GM12892 (cell line): ENCODE data around the gene DOCK1.

ENCODE experiments used
- DNase-seq: peaks from one replicate; pipeline ENCODE4 v3.0.0; 2011; ENCODE audit not compliant: insufficient read length
- FAIRE-seq: peaks from 2 replicates; lab custom pipeline; 2011; peaks lifted over from hg19 to GRCh38; lab: Jason Lieb, UNC
- POLR2A ChIP-seq: IDR thresholded peaks from 2 replicates; pipeline ENCODE4 v1.6.1; 2011; ENCODE audit warnings: low read depth, low read length, control low read depth
- POLR2AphosphoS5 ChIP-seq: IDR thresholded peaks from 2 replicates; pipeline ENCODE4 v1.6.1; 2011; ENCODE audit warnings: low read depth, low read length, control low read depth
- TAF1 ChIP-seq: IDR thresholded peaks from 2 replicates; pipeline ENCODE4 v1.6.1; 2011; ENCODE audit warnings: low read depth, mild to moderate bottlenecking, control low read depth, low read length, borderline replicate concordance

DOCK1 gene

GRCh38 chr10:127064474-127064873 lies 159.2 kb downstream of the DOCK1 start:
- FAIRE-seq, result no peak
- DNase-seq, result no peak
- no peak for TF ChIP-seq POLR2AphosphoS5
- TF ChIP-seq TAF1, result no peak
- no peak for TF ChIP-seq POLR2A

- TF ChIP-seq TAF1 (no peak), POLR2A (no peak), POLR2AphosphoS5 (no peak)
- no peak for DNase-seq
- no peak for FAIRE-seq
Observed at GRCh38 chr10:127067542-127068194, 162.4 kb downstream of the DOCK1 start.

GRCh38 chr10:127068485-127068884 lies 163.3 kb downstream of the DOCK1 start:
- FAIRE-seq, result no peak
- TF ChIP-seq POLR2A (no peak), POLR2AphosphoS5 (no peak), TAF1 (no peak)

GRCh38 chr10:127069436-127069835 lies 164.2 kb downstream of the DOCK1 start:
- TF ChIP-seq TAF1 (no peak), POLR2A (no peak), POLR2AphosphoS5 (no peak)
- no peak for FAIRE-seq
- DNase-seq, result no peak

More at GRCh38 chr10:127068485-127068884, 163.3 kb downstream of the DOCK1 start:
- no peak for DNase-seq

DNA sequence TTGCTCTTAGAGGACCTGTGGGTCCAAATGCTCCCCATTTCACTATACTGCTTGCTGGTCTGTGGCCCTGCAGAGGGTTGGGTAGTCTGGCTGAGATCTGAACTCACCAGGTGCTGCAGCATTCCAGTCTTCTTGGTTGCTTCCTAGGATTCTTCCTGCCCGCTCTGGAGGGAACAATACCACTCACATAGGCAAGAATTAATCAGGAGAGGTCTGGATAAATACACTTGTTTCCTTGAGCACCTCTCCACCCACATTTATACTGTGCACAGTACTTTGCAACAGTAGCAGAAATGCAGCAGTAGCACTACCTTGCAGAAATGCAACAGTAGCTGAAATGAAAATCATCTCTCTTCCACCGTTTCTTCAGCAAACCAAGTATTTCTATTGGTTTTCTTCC lies 165.9 kb downstream of the DOCK1 start:
- FAIRE-seq (no peak), DNase-seq (no peak)
- TF ChIP-seq POLR2AphosphoS5, result no peak
- TF ChIP-seq TAF1, result no peak

GRCh38 chr10:127073666-127074065 lies 168.4 kb downstream of the DOCK1 start:
- TF ChIP-seq POLR2A, result no peak
- TF ChIP-seq POLR2AphosphoS5, result no peak
- TF ChIP-seq TAF1, result no peak

GRCh38 chr10:127079392-127079791 lies 174.2 kb downstream of the DOCK1 start:
- FAIRE-seq, result no peak
- TF ChIP-seq POLR2A (no peak), TAF1 (no peak), POLR2AphosphoS5 (no peak)
- no peak for DNase-seq

More at GRCh38 chr10:127073666-127074065, 168.4 kb downstream of the DOCK1 start:
- FAIRE-seq, result no peak
- DNase-seq, result no peak

- TF ChIP-seq POLR2AphosphoS5 (no peak), TAF1 (no peak), POLR2A (no peak)
- FAIRE-seq (no peak), DNase-seq (no peak)
Observed at GRCh38 chr10:127080317-127080716, 175.1 kb downstream of the DOCK1 start.

DNA sequence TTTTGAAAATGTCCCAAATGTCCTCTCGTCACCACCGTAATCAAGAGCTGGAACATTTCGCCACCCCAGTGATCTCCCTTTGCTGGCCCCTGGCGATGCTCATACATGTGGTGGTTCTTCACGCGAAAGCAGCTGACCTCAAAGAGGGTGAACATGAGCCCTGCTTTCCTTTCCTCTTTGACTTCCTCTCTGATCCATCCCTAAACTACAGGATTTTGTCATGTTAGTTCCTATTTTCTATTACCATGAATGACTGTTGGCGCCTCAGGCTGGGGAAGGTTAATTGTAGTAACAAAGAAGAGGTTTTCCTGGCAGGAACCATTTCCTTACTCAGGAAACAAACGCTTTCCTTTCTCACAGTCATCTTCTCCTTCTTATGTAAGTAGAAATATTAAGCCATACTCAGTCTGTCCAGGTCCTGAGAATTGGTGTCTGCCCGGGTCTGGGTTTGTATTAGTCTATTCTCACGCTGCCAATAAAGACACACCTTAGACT lies 176.7 kb downstream of the DOCK1 start:
- no peak for TF ChIP-seq TAF1
- TF ChIP-seq POLR2AphosphoS5, result no peak
- TF ChIP-seq POLR2A, result no peak
- no peak for DNase-seq
- no peak for FAIRE-seq

DNA sequence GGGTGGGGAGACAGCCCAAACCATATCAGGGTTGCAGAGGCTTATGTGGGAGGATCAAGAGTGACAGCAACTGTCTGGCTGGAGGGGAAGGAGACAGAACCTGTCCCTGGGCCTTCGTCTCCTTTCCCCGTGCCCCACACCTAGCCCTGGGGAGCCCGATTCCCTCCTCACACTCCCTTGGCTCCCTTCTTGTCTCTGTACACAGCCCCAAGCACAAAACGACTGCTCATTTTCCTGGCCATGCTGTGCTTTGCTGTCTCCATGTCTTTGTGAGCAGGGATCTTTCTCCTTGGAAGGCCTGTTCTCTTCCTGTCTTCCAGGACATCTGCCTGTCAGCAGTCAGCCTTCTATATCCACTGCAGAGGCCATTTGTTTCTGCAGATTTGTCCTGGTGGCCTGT lies 177.4 kb downstream of the DOCK1 start:
- no peak for TF ChIP-seq POLR2A
- DNase-seq (no peak), FAIRE-seq (no peak)

DNA sequence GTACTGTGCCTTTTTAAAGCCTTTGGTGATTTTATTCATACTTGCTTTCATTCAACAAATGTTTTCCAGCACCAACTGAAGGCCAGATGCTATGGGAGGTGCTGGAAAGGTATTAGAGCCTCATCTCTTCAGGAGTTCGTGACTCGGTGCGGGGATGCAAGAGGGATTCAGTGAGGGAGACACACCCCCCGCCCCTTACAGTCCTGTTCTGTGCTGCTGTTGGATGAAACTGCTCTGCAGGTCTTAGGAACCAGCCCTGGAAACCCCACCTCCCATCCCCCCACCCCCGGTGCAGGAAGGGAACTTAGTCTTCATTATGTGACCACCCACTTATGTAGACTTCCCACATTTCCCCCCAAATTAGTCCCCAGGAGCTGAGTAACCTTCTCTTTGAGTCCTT lies 180.7 kb downstream of the DOCK1 start:
- FAIRE-seq, result no peak
- DNase-seq, result no peak
- TF ChIP-seq POLR2AphosphoS5, result no peak
- TF ChIP-seq TAF1, result no peak
- no peak for TF ChIP-seq POLR2A

- TF ChIP-seq POLR2AphosphoS5, result no peak
- no peak for TF ChIP-seq TAF1
- no peak for TF ChIP-seq POLR2A
- DNase-seq, result no peak
- no peak for FAIRE-seq
Observed at GRCh38 chr10:127088908-127089307, 183.7 kb downstream of the DOCK1 start.
